ENCODE results near the gene VAPA. TPM values are rescaled to one million over a fixed set of nuclear protein-coding genes. Genes with fewer than 3 reads are reported as not detected.

Gene VAPA
- total RNA-seq, 2 donors from 2014 or later = 122 to 168 TPM

DNA sequence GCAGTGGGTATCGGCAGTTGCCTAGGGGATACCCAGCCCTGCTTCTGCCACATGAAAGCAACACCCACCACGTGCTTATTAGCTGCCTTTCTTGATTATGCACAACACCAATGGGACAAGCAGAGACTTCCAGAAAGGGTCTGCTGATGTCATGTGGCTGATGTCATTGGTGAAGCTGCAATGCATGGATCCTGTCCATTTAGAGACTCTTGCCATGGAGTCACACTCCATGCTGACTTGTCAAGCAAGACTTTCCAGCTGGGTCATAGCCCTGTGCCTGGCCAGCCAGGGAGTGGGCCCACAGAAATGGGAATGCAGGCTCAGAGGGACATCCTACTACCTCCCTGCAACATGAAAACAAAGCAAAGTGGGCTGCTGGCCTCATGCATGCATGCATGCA, 81.8 kb downstream of the VAPA start:
- Histone ChIP-seq H3K9ac (ENCODE audit: extremely low read depth, low read length, poor library complexity, severe bottlenecking) (no peak overlapping the region), H3K36me3 (ENCODE audit: control insufficient read depth, insufficient read depth, low read length) (no peaks in the 10 kb centered on the region), H3K9me3 (ENCODE audit: control insufficient read depth, low read length) (peaks cover 31% of the 10 kb centered on the region), H3K4me3 (ENCODE audit: low read length) (no peak overlapping the region), H3K27me3 (ENCODE audit: control insufficient read depth, insufficient read depth, low read length, poor library complexity, severe bottlenecking) (no peaks in the 10 kb centered on the region), H3K27ac (ENCODE audit: low read depth, low read length) (no peak overlapping the region), H3K4me1 (ENCODE audit: control insufficient read depth, insufficient read depth, low read length) (no peaks in the 10 kb centered on the region)
- TF ChIP-seq CTCF (conservative IDR thresholded peaks at IDR 0.05) = no peak
- Mint-ChIP-seq H3K27me3 (ENCODE audit: insufficient read depth) (peaks cover 9% of the 10 kb centered on the region), H3K9me3 (peaks cover 12% of the 10 kb centered on the region), H3K36me3 (ENCODE audit: low read depth) (no peaks in the 10 kb centered on the region), H3K4me1 (peaks cover 10% of the 10 kb centered on the region), H3K4me3 (no peak overlapping the region), H3K27ac (no peak overlapping the region)
- WGBS, 2 experiments (ENCODE audit: insufficient coverage in 1 of 2, insufficient read length in 1 of 2) = 82 to 93% methylated on average over 2 of the region's 2 CpGs
- no peak for DNase-seq

DNA sequence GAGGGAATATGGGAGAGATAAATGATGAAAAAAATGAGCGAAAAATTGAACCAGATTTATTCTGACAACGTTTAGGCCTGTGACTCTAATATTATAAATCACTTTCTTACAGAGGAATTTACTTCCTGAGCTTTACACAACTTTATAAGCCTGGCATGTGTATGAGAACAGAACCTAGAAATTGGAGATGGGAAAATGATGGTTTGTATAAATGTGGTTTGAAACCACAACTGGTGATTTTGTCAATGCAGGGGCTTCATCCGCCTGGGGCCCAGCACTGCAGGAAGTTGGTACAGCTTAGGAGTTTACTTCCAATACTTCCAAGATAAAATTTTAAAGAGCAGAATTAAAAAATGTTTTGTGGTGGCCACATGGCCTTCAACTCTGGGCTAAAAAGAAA, 82.3 kb downstream of the VAPA start:
- no peak for DNase-seq
- no peaks in the 10 kb centered on the region for H3K36me3 ChIP-seq (ENCODE audit: control insufficient read depth, insufficient read depth, low read length)
- WGBS, 2 experiments (ENCODE audit: insufficient coverage in 1 of 2, insufficient read length in 1 of 2) = 77% methylated on average over 3 of the region's 3 CpGs; no CpG with 5 or more reads in 1 of the 2 experiments
- H3K27ac ChIP-seq (ENCODE audit: low read depth, low read length) = no peak overlapping the region
- H3K4me1 Mint-ChIP-seq = peaks cover 10% of the 10 kb centered on the region
- H3K4me1 ChIP-seq (ENCODE audit: control insufficient read depth, insufficient read depth, low read length) = no peaks in the 10 kb centered on the region
- no peak overlapping the region for H3K4me3 Mint-ChIP-seq
- H3K27ac Mint-ChIP-seq = no peak overlapping the region
- TF ChIP-seq CTCF (conservative IDR thresholded peaks at IDR 0.05) = no peak
- peaks cover 9% of the 10 kb centered on the region for H3K27me3 Mint-ChIP-seq (ENCODE audit: insufficient read depth)
- H3K27me3 ChIP-seq (ENCODE audit: control insufficient read depth, insufficient read depth, low read length, poor library complexity, severe bottlenecking) = no peaks in the 10 kb centered on the region
- H3K9me3 ChIP-seq (ENCODE audit: control insufficient read depth, low read length) = peaks cover 31% of the 10 kb centered on the region
- H3K9me3 Mint-ChIP-seq = peaks cover 12% of the 10 kb centered on the region
- H3K4me3 ChIP-seq (ENCODE audit: low read length) = no peak overlapping the region
- H3K9ac ChIP-seq (ENCODE audit: extremely low read depth, low read length, poor library complexity, severe bottlenecking) = no peak overlapping the region
- no peaks in the 10 kb centered on the region for H3K36me3 Mint-ChIP-seq (ENCODE audit: low read depth)

GRCh38 chr18:9997711-9998110, 83.9 kb downstream of the VAPA start:
- H3K27me3 ChIP-seq (ENCODE audit: control insufficient read depth, insufficient read depth, low read length, poor library complexity, severe bottlenecking) = no peaks in the 10 kb centered on the region
- H3K4me3 Mint-ChIP-seq = no peak overlapping the region
- DNase-seq = no peak
- no peaks in the 10 kb centered on the region for H3K4me1 ChIP-seq (ENCODE audit: control insufficient read depth, insufficient read depth, low read length)
- H3K27ac ChIP-seq (ENCODE audit: low read depth, low read length) = no peak overlapping the region
- no peak for TF ChIP-seq CTCF (conservative IDR thresholded peaks at IDR 0.05)
- 88 to 100% methylated on average over 1 of the region's 1 CpG for WGBS, 2 experiments (ENCODE audit: insufficient coverage in 1 of 2, insufficient read length in 1 of 2)
- peaks cover 3% of the 10 kb centered on the region for H3K27me3 Mint-ChIP-seq (ENCODE audit: insufficient read depth)
- H3K9me3 ChIP-seq (ENCODE audit: control insufficient read depth, low read length) = peaks cover 31% of the 10 kb centered on the region
- H3K9ac ChIP-seq (ENCODE audit: extremely low read depth, low read length, poor library complexity, severe bottlenecking) = no peak overlapping the region
- H3K36me3 ChIP-seq (ENCODE audit: control insufficient read depth, insufficient read depth, low read length) = no peaks in the 10 kb centered on the region
- H3K4me3 ChIP-seq (ENCODE audit: low read length) = no peak overlapping the region
- H3K27ac Mint-ChIP-seq = no peak overlapping the region
- H3K36me3 Mint-ChIP-seq (ENCODE audit: low read depth) = no peaks in the 10 kb centered on the region
- peaks cover 12% of the 10 kb centered on the region for H3K9me3 Mint-ChIP-seq
- H3K4me1 Mint-ChIP-seq = peaks cover 10% of the 10 kb centered on the region

All from endodermal cell (in vitro differentiated cells).